H4 (cell line): ENCODE measurements around the gene BICDL1. TPM values are rescaled to one million over a fixed set of nuclear protein-coding genes. Genes with fewer than 3 reads are reported as not detected.

Source experiments
- DNase-seq: peaks from one replicate; pipeline ENCODE4 v3.0.0-alpha.2; 2015; ENCODE audit warnings: low spot score
- total RNA-seq: library from RNA; depleted of rRNA; stranded (reverse); fragments of >200 nt; shearing (Covaris generic); gene quantifications from 2 replicates; pipeline ENCODE4 v1.2.3, GENCODE V29; 2014

BICDL1 gene
- total RNA-seq, 1 experiment from 2014 or later = 1.4 TPM

GRCh38 chr12:120054293-120054692, 65.3 kb downstream of the BICDL1 start:
- DNase-seq = no peak

- DNase-seq = no peak
Measured at GRCh38 chr12:120055231-120056000, 66.4 kb downstream of the BICDL1 start.

- no peak for DNase-seq
Measured at GRCh38 chr12:120056739-120057138, 67.7 kb downstream of the BICDL1 start.

GRCh38 chr12:120060196-120060595, 71.2 kb downstream of the BICDL1 start:
- no peak for DNase-seq

GRCh38 chr12:120060717-120061116, 71.7 kb downstream of the BICDL1 start:
- DNase-seq = no peak

GRCh38 chr12:120061575-120062214, 72.7 kb downstream of the BICDL1 start:
- DNase-seq = no peak

- DNase-seq = no peak
Measured at GRCh38 chr12:120062976-120063579, 74.0 kb downstream of the BICDL1 start.

GRCh38 chr12:120064054-120064940, 75.3 kb downstream of the BICDL1 start:
- no peak for DNase-seq

GRCh38 chr12:120065472-120065871, 76.4 kb downstream of the BICDL1 start:
- no peak for DNase-seq

- no peak for DNase-seq
Measured at GRCh38 chr12:120066341-120066740, 77.3 kb downstream of the BICDL1 start.

GRCh38 chr12:120067084-120067869, 78.2 kb downstream of the BICDL1 start:
- no peak for DNase-seq

GRCh38 chr12:120067901-120068300, 78.9 kb downstream of the BICDL1 start:
- DNase-seq = no peak

- DNase-seq = no peak
Measured at GRCh38 chr12:120069278-120069677, 80.2 kb downstream of the BICDL1 start.

- DNase-seq = no peak
Measured at GRCh38 chr12:120071493-120072020, 82.5 kb downstream of the BICDL1 start.

- DNase-seq = no peak
Measured at GRCh38 chr12:120072472-120073249, 83.6 kb downstream of the BICDL1 start.

- no peak for DNase-seq
Measured at GRCh38 chr12:120075034-120075616, 86.1 kb downstream of the BICDL1 start.

- no peak for DNase-seq
Measured at GRCh38 chr12:120076651-120077050, 87.6 kb downstream of the BICDL1 start.

- no peak for DNase-seq
Measured at GRCh38 chr12:120077260-120077659, 88.2 kb downstream of the BICDL1 start.

- DNase-seq = no peak
Measured at GRCh38 chr12:120078868-120079267, 89.8 kb downstream of the BICDL1 start.
